GM23248 (cell line): ENCODE measurements around the gene B4GALNT1.

Experiments used
- EZH2 ChIP-seq: fragments of 200-600 bp; sonication (generic); IDR thresholded peaks from 2 replicates; pipeline ENCODE4 v1.6.1; 2018; ENCODE audit warnings: antibody characterized with exemption, mild to moderate bottlenecking; ENCODE audit not compliant: insufficient read depth, poor library complexity, severe bottlenecking
- EZH2phosphoT487 ChIP-seq: fragments of 200-600 bp; sonication (generic); IDR thresholded peaks from 2 replicates; pipeline ENCODE4 v1.6.1; 2018; ENCODE audit warnings: antibody characterized with exemption, moderate library complexity, mild to moderate bottlenecking, low read depth; ENCODE audit not compliant: insufficient read depth

DNA sequence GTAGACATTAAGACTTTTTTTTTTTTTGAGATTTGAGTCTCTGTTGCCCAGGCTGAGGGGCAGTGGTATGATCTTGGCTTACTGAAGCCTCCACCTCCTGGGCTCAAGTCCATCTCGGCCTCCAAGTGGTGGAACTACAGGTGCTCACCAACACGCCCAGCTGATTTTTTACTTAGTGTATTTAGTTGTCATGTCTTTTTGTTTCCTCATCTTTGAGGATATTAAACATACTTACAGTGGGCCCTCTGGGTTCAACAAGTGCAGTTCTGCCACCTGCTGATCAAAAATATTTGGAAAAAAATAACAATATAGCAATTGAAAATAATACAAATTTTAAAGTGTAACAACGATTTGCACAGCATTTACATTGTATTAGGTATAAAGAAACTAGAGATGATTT lies 4.4 kb upstream of the B4GALNT1 start:
- TF ChIP-seq EZH2phosphoT487 = no peak
- TF ChIP-seq EZH2 = no peak
